ENCODE measurements around the gene SLC38A5. TPM values are rescaled to one million over a fixed set of nuclear protein-coding genes. Genes with fewer than 3 reads are reported as not detected.
A peak's percentile ranks its signal among the peaks of the same experiment; 100 is the strongest.

The SLC38A5 gene
- total and polyA plus RNA-seq, 9 of the 15 experiments (the other 6 are each of a cell fraction or from before 2014, with no cell fraction given): 9.3 to 228 (median 142) TPM

DNA sequence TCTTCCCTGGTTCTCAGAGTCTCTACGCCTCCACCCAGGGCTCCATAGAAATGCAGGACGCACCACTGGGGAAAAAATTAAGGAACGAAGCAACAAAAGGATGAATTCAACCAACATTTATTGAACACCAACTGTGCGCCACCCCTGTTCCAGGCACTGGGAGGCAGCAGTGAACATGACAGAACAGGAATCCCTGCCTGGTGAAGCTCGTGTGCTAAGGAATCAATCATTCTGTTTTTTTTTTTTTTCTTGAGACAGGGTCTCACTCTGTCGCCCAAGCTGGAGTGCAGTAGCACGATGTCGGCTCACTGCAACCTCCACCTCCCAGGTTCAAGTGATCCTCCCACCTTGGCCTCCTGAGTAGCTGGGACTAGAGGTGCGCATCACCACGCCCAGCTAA is 4.1 kb upstream of the SLC38A5 start (continued):
- TF ChIP-seq, protein P1, sequence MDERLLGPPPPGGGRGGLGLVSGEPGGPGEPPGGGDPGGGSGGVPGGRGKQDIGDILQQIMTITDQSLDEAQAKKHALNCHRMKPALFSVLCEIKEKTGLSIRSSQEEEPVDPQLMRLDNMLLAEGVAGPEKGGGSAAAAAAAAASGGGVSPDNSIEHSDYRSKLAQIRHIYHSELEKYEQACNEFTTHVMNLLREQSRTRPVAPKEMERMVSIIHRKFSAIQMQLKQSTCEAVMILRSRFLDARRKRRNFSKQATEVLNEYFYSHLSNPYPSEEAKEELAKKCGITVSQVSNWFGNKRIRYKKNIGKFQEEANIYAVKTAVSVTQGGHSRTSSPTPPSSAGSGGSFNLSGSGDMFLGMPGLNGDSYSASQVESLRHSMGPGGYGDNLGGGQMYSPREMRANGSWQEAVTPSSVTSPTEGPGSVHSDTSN (CRISPR knock-in tag; IDR thresholded peaks at IDR 0.05; ENCODE audit: low read depth): no peak
- TF ChIP-seq, protein P1 (tag; conservative IDR thresholded peaks at IDR 0.05; ENCODE audit: low read depth): 0 out of 2 replicates have a peak, but pooled peaks have one; percentile 31
- TF ChIP-seq ESRRA (IDR thresholded peaks at IDR 0.05; ENCODE audit: borderline replicate concordance, low read depth): no peak
- peak; percentile 54 for TF ChIP-seq MEIS2 (IDR thresholded peaks at IDR 0.05; ENCODE audit: partially characterized antibody)
- TF ChIP-seq, protein P2, sequence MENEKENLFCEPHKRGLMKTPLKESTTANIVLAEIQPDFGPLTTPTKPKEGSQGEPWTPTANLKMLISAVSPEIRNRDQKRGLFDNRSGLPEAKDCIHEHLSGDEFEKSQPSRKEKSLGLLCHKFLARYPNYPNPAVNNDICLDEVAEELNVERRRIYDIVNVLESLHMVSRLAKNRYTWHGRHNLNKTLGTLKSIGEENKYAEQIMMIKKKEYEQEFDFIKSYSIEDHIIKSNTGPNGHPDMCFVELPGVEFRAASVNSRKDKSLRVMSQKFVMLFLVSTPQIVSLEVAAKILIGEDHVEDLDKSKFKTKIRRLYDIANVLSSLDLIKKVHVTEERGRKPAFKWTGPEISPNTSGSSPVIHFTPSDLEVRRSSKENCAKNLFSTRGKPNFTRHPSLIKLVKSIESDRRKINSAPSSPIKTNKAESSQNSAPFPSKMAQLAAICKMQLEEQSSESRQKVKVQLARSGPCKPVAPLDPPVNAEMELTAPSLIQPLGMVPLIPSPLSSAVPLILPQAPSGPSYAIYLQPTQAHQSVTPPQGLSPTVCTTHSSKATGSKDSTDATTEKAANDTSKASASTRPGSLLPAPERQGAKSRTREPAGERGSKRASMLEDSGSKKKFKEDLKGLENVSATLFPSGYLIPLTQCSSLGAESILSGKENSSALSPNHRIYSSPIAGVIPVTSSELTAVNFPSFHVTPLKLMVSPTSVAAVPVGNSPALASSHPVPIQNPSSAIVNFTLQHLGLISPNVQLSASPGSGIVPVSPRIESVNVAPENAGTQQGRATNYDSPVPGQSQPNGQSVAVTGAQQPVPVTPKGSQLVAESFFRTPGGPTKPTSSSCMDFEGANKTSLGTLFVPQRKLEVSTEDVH (IDR thresholded peaks at IDR 0.05; ENCODE audit: low read depth, partially characterized antibody): no peak

DNA sequence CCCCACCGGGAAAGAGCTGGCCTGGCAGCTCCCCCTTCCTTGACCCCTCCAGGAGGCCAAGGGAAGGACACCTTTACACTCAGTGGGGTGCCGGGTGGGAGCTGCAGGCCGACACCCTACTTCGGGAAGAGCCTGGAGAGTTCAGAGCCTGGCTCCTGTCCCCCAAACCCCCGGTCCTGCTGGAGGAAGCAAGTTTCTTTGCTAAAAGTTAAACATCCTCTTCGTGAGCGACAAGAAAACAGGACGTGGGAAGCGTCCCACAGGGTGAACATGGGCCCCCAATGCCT is 3.6 kb upstream of the SLC38A5 start:
- BruUV-seq (replicated peaks): no TSS peak
- no peak for TF ChIP-seq STAT5B (CRISPR knock-in tag; IDR thresholded peaks at IDR 0.05)
- TF ChIP-seq, protein P3, sequence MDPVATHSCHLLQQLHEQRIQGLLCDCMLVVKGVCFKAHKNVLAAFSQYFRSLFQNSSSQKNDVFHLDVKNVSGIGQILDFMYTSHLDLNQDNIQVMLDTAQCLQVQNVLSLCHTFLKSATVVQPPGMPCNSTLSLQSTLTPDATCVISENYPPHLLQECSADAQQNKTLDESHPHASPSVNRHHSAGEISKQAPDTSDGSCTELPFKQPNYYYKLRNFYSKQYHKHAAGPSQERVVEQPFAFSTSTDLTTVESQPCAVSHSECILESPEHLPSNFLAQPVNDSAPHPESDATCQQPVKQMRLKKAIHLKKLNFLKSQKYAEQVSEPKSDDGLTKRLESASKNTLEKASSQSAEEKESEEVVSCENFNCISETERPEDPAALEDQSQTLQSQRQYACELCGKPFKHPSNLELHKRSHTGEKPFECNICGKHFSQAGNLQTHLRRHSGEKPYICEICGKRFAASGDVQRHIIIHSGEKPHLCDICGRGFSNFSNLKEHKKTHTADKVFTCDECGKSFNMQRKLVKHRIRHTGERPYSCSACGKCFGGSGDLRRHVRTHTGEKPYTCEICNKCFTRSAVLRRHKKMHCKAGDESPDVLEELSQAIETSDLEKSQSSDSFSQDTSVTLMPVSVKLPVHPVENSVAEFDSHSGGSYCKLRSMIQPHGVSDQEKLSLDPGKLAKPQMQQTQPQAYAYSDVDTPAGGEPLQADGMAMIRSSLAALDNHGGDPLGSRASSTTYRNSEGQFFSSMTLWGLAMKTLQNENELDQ (CRISPR knock-in tag; IDR thresholded peaks at IDR 0.05; ENCODE audit: borderline replicate concordance): no peak
- TF ChIP-seq ETV6 (IDR thresholded peaks at IDR 0.05; ENCODE audit: borderline replicate concordance in 1 of 2, low read depth in 2 of 2, low read length in 1 of 2): no peak
- TF ChIP-seq ETV6 (CRISPR knock-in tag; IDR thresholded peaks at IDR 0.05; ENCODE audit: borderline replicate concordance): no peak
- TF ChIP-seq, protein P4, sequence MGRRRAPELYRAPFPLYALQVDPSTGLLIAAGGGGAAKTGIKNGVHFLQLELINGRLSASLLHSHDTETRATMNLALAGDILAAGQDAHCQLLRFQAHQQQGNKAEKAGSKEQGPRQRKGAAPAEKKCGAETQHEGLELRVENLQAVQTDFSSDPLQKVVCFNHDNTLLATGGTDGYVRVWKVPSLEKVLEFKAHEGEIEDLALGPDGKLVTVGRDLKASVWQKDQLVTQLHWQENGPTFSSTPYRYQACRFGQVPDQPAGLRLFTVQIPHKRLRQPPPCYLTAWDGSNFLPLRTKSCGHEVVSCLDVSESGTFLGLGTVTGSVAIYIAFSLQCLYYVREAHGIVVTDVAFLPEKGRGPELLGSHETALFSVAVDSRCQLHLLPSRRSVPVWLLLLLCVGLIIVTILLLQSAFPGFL (CRISPR knock-in tag; IDR thresholded peaks at IDR 0.05): no peak
- no peak for TF ChIP-seq FOXA3 (CRISPR knock-in tag; conservative IDR thresholded peaks at IDR 0.05 in 1 of 2, IDR thresholded peaks at IDR 0.05 in 1 of 2)

More for the DNA sequence above, 3.6 kb upstream of the SLC38A5 start:
- H3K79me2 ChIP-seq (ENCODE audit: control insufficient read depth, insufficient read depth, low read length): peaks cover 51% of the 10 kb centered on the region
- H3K27me3 ChIP-seq (ENCODE audit: control insufficient read depth in 2 of 2, insufficient read depth in 2 of 2, low read length in 2 of 2): no peaks in the 10 kb centered on the region
- peaks cover 14% of the 10 kb centered on the region; the same call in 2 of the 3 replicates for H3K36me3 ChIP-seq (ENCODE audit: control insufficient read depth, insufficient read depth, low read length)
- peak overlapping the region in 1 of 2 experiments; percentile 56; a peak in 2 of 4 replicates for H3K9ac ChIP-seq (ENCODE audit: insufficient read depth in 1 of 2, low read depth in 2 of 2, low read length in 2 of 2)
- ChIA-PET CTCF (ENCODE audit: low intra/inter-chr PET ratio) (interaction anchor here (0.6 to 0.7 kb wide), 2 partner anchors 21 to 35 kb away, joined by 3 read pairs; partner anchors contain the start of gene PORCN), POLR2A (no interaction called here)
- no peak overlapping the region for H3K4me3 ChIP-seq
- peaks cover 4% of the 10 kb centered on the region for H3K9me1 ChIP-seq (ENCODE audit: control insufficient read depth, insufficient read depth, low read length)
- H3K27ac ChIP-seq (ENCODE audit: extremely low read depth, low read depth, low read length): no peak overlapping the region
- no peaks in the 10 kb centered on the region for H3K9me3 ChIP-seq (replicated peaks; ENCODE audit: control insufficient read depth, insufficient read depth, low read depth, low read length)
- no peak overlapping the region for H3K4me2 ChIP-seq (ENCODE audit: insufficient read depth, low read length)
- H2AFZ ChIP-seq (ENCODE audit: low read depth, low read length): no peak overlapping the region
- WGBS (ENCODE audit: insufficient coverage, low coverage, missing lambda C conversion rate): 63% methylated on average over 9 of the region's 9 CpGs
- no peak for ATAC-seq
- intact Hi-C loops (cut with micrococcal nuclease): no loop called here
- no peak for DNase-seq (ENCODE audit: extremely low read depth in 1 of 4, low spot score in 3 of 4)
- in situ Hi-C loops (cut with MboI): no loop called here
- H4K20me1 ChIP-seq (replicated peaks; ENCODE audit: control insufficient read depth, insufficient read depth, low read length): no peaks in the 10 kb centered on the region
- no peak for FAIRE-seq
- peaks cover 25 to 43% of the 10 kb centered on the region in 2 experiments; a peak in 4 of 5 replicates for H3K4me1 ChIP-seq (replicated peaks in 1 of 2; ENCODE audit: control insufficient read depth in 2 of 2, insufficient read depth in 2 of 2, low read length in 2 of 2)

Data from K562 (cell line).